ENCODE results near the gene ZNF598. TPM values are rescaled to one million over a fixed set of nuclear protein-coding genes. Genes with fewer than 3 reads are reported as not detected.

ZNF598 gene
- total RNA-seq, 4 donors from 2014 or later = 28.5 to 43.0 (median 34.6) TPM

GRCh38 chr16:2025878-2026460, 16.3 kb upstream of the ZNF598 start:
- H3K9me3 ChIP-seq = no peaks in the 10 kb centered on the region
- peaks cover 18% of the 10 kb centered on the region for H3K27me3 ChIP-seq
- no peak for ATAC-seq
- TF ChIP-seq EP300 (IDR thresholded peaks at IDR 0.05) = no peak
- no peak for TF ChIP-seq POLR2AphosphoS5 (IDR thresholded peaks at IDR 0.05)
- TF ChIP-seq POLR2A (IDR thresholded peaks at IDR 0.05) = no peak
- TF ChIP-seq, protein P1, sequence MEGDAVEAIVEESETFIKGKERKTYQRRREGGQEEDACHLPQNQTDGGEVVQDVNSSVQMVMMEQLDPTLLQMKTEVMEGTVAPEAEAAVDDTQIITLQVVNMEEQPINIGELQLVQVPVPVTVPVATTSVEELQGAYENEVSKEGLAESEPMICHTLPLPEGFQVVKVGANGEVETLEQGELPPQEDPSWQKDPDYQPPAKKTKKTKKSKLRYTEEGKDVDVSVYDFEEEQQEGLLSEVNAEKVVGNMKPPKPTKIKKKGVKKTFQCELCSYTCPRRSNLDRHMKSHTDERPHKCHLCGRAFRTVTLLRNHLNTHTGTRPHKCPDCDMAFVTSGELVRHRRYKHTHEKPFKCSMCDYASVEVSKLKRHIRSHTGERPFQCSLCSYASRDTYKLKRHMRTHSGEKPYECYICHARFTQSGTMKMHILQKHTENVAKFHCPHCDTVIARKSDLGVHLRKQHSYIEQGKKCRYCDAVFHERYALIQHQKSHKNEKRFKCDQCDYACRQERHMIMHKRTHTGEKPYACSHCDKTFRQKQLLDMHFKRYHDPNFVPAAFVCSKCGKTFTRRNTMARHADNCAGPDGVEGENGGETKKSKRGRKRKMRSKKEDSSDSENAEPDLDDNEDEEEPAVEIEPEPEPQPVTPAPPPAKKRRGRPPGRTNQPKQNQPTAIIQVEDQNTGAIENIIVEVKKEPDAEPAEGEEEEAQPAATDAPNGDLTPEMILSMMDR (IDR thresholded peaks at IDR 0.05) = no peak
- H3K4me3 ChIP-seq = peak overlapping the region in 1 of 2 donors; percentile 79
- WGBS, 2 donors (ENCODE audit: low coverage in 1 of 2) = 83 to 88% methylated on average over 1 to 4 of the region's 16 CpGs
- H3K4me1 ChIP-seq = peaks cover 0 to 73% (median 30%) of the 10 kb centered on the region in 3 donors
- peaks cover 0 to 11% of the 10 kb centered on the region in 2 donors for H3K36me3 ChIP-seq
- H3K27ac ChIP-seq = peak overlapping the region in 3 of 4 donors; percentile 76 to 79 (median 78)

- TF ChIP-seq POLR2A (IDR thresholded peaks at IDR 0.05) (no peak), EP300 (IDR thresholded peaks at IDR 0.05) (no peak), POLR2AphosphoS5 (IDR thresholded peaks at IDR 0.05) (no peak)
- TF ChIP-seq, protein P1 (IDR thresholded peaks at IDR 0.05) = no peak
- Histone ChIP-seq H3K4me3 (no peak overlapping the region), H3K4me1 (peaks cover 0 to 74% (median 34%) of the 10 kb centered on the region in 3 donors), H3K9me3 (no peaks in the 10 kb centered on the region), H3K36me3 (peaks cover 0 to 10% of the 10 kb centered on the region in 2 donors), H3K27ac (peak overlapping the region in 1 of 4 donors; percentile 78), H3K27me3 (peaks cover 25% of the 10 kb centered on the region)
- WGBS, 2 donors (ENCODE audit: low coverage in 1 of 2) = no CpG with 5 or more reads among the region's 14 CpGs
- ATAC-seq = no peak
These were observed 15.6 kb upstream of the ZNF598 start for GRCh38 chr16:2025251-2025650.

DNA sequence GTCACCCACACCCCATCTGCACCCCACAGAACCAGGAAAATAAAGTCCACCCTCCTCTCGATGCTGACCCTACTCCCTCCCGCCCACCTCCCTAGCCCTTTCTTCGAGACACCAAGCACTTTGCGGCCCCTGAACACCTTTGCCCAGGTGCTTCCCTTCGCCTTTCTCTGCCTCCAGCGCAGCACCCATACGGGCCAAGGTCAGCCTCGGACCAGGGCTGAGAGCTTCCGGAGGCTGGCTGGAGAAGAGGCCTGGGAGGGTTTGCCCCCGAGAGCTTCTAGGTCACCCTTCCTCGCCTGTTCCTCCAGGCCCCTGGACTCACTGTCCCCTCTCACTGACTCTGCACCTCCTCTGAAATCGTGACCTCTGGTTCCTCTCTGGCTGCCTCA, 14.4 kb upstream of the ZNF598 start:
- Histone ChIP-seq H3K9me3 (no peaks in the 10 kb centered on the region), H3K27me3 (peaks cover 37% of the 10 kb centered on the region), H3K27ac (peak overlapping the region in 3 of 4 donors; percentile 68 to 75 (median 75)), H3K4me3 (peak overlapping the region in 1 of 2 donors; percentile 37), H3K4me1 (peaks cover 0 to 77% (median 39%) of the 10 kb centered on the region in 3 donors), H3K36me3 (no peaks in the 10 kb centered on the region)
- no peak for ATAC-seq
- 79 to 100% methylated on average over 1 to 12 of the region's 12 CpGs for WGBS, 2 donors (ENCODE audit: low coverage in 1 of 2)
- TF ChIP-seq POLR2A (IDR thresholded peaks at IDR 0.05) = no peak
- no peak for TF ChIP-seq EP300 (IDR thresholded peaks at IDR 0.05)
- no peak for TF ChIP-seq POLR2AphosphoS5 (IDR thresholded peaks at IDR 0.05)
- TF ChIP-seq, protein P1 (IDR thresholded peaks at IDR 0.05) = no peak

DNA sequence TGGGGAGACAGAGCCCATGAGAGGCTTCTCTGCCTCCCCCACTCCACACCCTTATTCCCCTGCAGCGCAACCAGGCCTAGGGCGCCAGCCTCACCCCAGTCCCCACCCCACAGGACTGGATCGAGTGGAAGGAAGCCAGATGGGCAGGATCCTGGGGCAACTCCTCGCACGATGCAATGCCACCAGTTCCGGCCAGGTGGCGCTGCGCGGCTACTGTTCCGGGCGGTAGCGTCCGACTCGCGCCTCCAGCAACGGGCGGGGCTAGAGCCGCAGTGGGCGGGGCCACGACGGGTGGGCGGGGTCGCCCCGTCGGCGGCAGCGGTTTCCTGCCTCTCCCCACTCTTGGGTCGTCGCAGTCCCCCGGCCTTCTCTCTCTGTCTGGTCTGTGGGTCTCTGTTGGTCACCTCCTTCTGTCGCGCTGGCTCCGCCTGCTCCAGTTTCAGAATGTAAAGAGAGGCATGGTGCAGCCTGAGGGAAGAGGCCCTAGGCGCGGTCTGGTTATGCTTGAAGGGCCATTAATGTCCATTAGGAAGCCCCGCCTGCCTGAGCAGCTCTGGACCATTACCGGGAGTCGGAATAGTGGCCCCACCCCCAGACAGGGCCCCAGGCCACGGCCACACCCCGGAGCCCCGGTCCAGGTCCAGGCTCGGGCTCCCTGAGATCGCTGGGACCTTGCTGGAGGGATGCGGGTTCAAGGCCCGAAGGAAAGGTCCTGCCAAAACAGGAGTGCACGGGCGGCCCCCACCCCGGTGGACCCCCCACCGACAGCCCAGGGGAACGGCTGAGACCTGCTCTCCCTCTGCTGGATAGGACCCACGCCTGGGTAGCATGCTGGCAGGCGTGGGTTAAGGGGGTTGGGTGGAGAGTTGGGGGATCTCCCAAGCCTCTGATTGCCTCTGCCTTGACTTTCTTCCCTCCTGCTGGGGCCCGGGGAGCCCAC, 13.7 kb upstream of the ZNF598 start:
- 48% methylated on average over 8 of the region's 53 CpGs; no CpG with 5 or more reads in 1 of the 2 donors for WGBS, 2 donors (ENCODE audit: low coverage in 1 of 2)
- Histone ChIP-seq H3K4me1 (peaks cover 0 to 71% (median 34%) of the 10 kb centered on the region in 3 donors), H3K36me3 (no peaks in the 10 kb centered on the region), H3K9me3 (no peaks in the 10 kb centered on the region), H3K27ac (peak overlapping the region in 3 of 4 donors; percentile 68 to 75 (median 75)), H3K4me3 (peak overlapping the region in 1 of 2 donors; percentile 37), H3K27me3 (peaks cover 44% of the 10 kb centered on the region)
- ATAC-seq = peak; percentile 83
- TF ChIP-seq POLR2AphosphoS5 (IDR thresholded peaks at IDR 0.05) = peak; percentile 47
- TF ChIP-seq EP300 (IDR thresholded peaks at IDR 0.05) = no peak
- TF ChIP-seq, protein P1 (IDR thresholded peaks at IDR 0.05) = peak in 3 of 4 experiments; percentile 99
- TF ChIP-seq POLR2A (IDR thresholded peaks at IDR 0.05) = no peak
